Glomerular visceral epithelial cell (primary cell): Measurements from ENCODE around the gene MRPL44.
"Not testable (repeated sequence)": the region's sequence is repeated elsewhere in the genome, so short reads cannot be mapped to it uniquely, and the experiment has no call there.

Experiments
- DNase-seq: peaks from one replicate; pipeline ENCODE4 v3.0.0-alpha.2; 2016; ENCODE audit errors: extremely low spot score

MRPL44 gene

GRCh38 chr2:223970343-223971128, 13.3 kb downstream of the MRPL44 start:
- peak; percentile 67 for DNase-seq

- no peak for DNase-seq
Measured at GRCh38 chr2:223971731-223972130, 14.5 kb downstream of the MRPL44 start.

GRCh38 chr2:223972656-223973102, 15.4 kb downstream of the MRPL44 start:
- DNase-seq: no peak

GRCh38 chr2:223973606-223974005, 16.3 kb downstream of the MRPL44 start:
- DNase-seq: no peak

GRCh38 chr2:223976635-223977226, 19.5 kb downstream of the MRPL44 start:
- peak; percentile 23 for DNase-seq

- DNase-seq: no peak
Measured at GRCh38 chr2:223978451-223978850, 21.2 kb downstream of the MRPL44 start.

- DNase-seq: no peak
Measured at GRCh38 chr2:223979730-223980396, 22.6 kb downstream of the MRPL44 start.

- no peak for DNase-seq
Measured at GRCh38 chr2:223980397-223980735, 23.1 kb downstream of the MRPL44 start.

- DNase-seq: no peak
Measured at GRCh38 chr2:223980803-223981202, 23.5 kb downstream of the MRPL44 start.

- DNase-seq: no peak
Measured at GRCh38 chr2:223981241-223981640, 24.0 kb downstream of the MRPL44 start.

- no peak for DNase-seq
Measured at GRCh38 chr2:223989206-223989855, 32.1 kb downstream of the MRPL44 start.

GRCh38 chr2:223989856-223990232, 32.6 kb downstream of the MRPL44 start:
- DNase-seq: no peak

GRCh38 chr2:223991611-223992010, 34.3 kb downstream of the MRPL44 start:
- no peak for DNase-seq

GRCh38 chr2:223993634-223994232, 36.5 kb downstream of the MRPL44 start:
- DNase-seq: peak; percentile 72

- DNase-seq: no peak
Measured at GRCh38 chr2:223994562-223995162, 37.4 kb downstream of the MRPL44 start.

- DNase-seq: no peak
Measured at GRCh38 chr2:223995569-223995968, 38.3 kb downstream of the MRPL44 start.

- DNase-seq: no peak
Measured at GRCh38 chr2:223996391-223996790, 39.1 kb downstream of the MRPL44 start.

- no peak for DNase-seq
Measured at GRCh38 chr2:223997938-223998337, 40.7 kb downstream of the MRPL44 start.

GRCh38 chr2:223998948-223999347, 41.7 kb downstream of the MRPL44 start:
- DNase-seq: no peak

GRCh38 chr2:223999862-224000261, 42.6 kb downstream of the MRPL44 start:
- DNase-seq: no peak

GRCh38 chr2:224000662-224001061, 43.4 kb downstream of the MRPL44 start:
- DNase-seq: not testable (repeated sequence)
